Sigmoid colon (tissue), 7 donors: ENCODE data around the gene BRD4. TPM values are rescaled to one million over a fixed set of nuclear protein-coding genes. Genes with fewer than 3 reads are reported as not detected.

Source experiments
- DNase-seq: peaks from one replicate; pipeline ENCODE4 v3.0.0-alpha.2; 2019
- H3K27ac ChIP-seq, 4 donors: fragments of 200-600 bp; sonication (generic); one replicate each; pipeline ENCODE4 v1.5.1; 2016 to 2019; ENCODE audit warnings: mild to moderate bottlenecking in 1 of 4
- H3K27me3 ChIP-seq, 3 donors: fragments of 200-600 bp; sonication (generic); one replicate each; pipeline ENCODE4 v1.5.1; 2019; ENCODE audit warnings: mild to moderate bottlenecking in 1 of 3
- H3K36me3 ChIP-seq, 4 donors: fragments of 200-600 bp; sonication (generic); one replicate each; pipeline ENCODE4 v1.5.1; 2016 to 2019
- H3K4me1 ChIP-seq, 4 donors: fragments of 200-600 bp; sonication (generic); one replicate each; pipeline ENCODE4 v1.5.1; 2017 to 2019
- H3K4me3 ChIP-seq, 4 donors: fragments of 200-600 bp; sonication (generic); one replicate each; pipeline ENCODE4 v1.5.1; 2017 to 2019; ENCODE audit warnings: mild to moderate bottlenecking in 2 of 4, moderate library complexity in 1 of 4
- H3K9me3 ChIP-seq, 4 donors: fragments of 200-600 bp in 3 of 4; sonication (generic) in 3 of 4; one replicate each; pipeline versions ENCODE4 v1.5.1 to v1.6.1; 2013 to 2019
- CTCF ChIP-seq, 4 experiments: fragments of 450-650 bp in 3 of 4; fragments of 200-600 bp in 1 of 4; IDR thresholded peaks; one replicate each; pipeline ENCODE4 v1.5.1; 2016 to 2019; ENCODE audit warnings: antibody characterized with exemption in 4 of 4, mild to moderate bottlenecking in 3 of 4, moderate library complexity in 2 of 4
- EP300 ChIP-seq, 4 donors: sonication (generic); formaldehyde crosslinking; IDR thresholded peaks; one replicate each; pipeline ENCODE4 v1.6.1; 2017; ENCODE audit warnings: antibody characterized with exemption in 4 of 4
- POLR2A ChIP-seq, 2 donors: fragments of 450-650 bp; IDR thresholded peaks; one replicate each; pipeline ENCODE4 v1.6.1; 2016; ENCODE audit warnings: antibody characterized with exemption in 2 of 2, mild to moderate bottlenecking in 2 of 2, moderate library complexity in 2 of 2
- POLR2AphosphoS5 ChIP-seq, 4 donors: sonication (generic); formaldehyde crosslinking; IDR thresholded peaks; one replicate each; pipeline ENCODE4 v1.6.1; 2017; ENCODE audit warnings: antibody characterized with exemption in 4 of 4
- WGBS, 2 donors: extraction: QIAGEN DNeasy Blood & Tissue Kit; methylation state at CpG; one replicate each; pipeline ENCODE4 v1.1.7; 2013; 5-methylcytosine and 5-hydroxymethylcytosine counted together
- intact Hi-C: fragments of 100-400 bp; cut with DNase I; formaldehyde crosslinking; loops from one replicate; pipeline ENCODE4 v1.15.1; 2023
- polyA plus RNA-seq, 3 donors: library from polyadenylated mRNA; stranded (reverse); fragments of 200-250 nt; gene quantifications; one replicate each; pipeline ENCODE4 v1.2.3, GENCODE V29; 2013
- total RNA-seq, 4 donors: library from RNA; depleted of rRNA; stranded (reverse); fragments of >200 nt; gene quantifications; one replicate each; pipeline ENCODE4 v1.1.0, GENCODE V29; 2016
- donor health status: healthy with polysubstance abuse.
- donor health status: Bipolar disorder and iron deficiency.
- donor health status: healthy.

Gene BRD4
- total and polyA plus RNA-seq, 7 donors: 9.0 to 43.8 (median 20.1) TPM

- Histone ChIP-seq H3K27me3 (peaks cover 12 to 22% (median 21%) of the 10 kb centered on the region in 3 donors), H3K4me3 (no peak overlapping the region), H3K9me3 (no peaks in the 10 kb centered on the region), H3K4me1 (peaks cover 0 to 24% (median 21%) of the 10 kb centered on the region in 4 donors), H3K36me3 (peaks cover 28 to 51% (median 41%) of the 10 kb centered on the region in 4 donors), H3K27ac (no peak overlapping the region)
- TF ChIP-seq CTCF (IDR thresholded peaks at IDR 0.05): no peak
- no peak for TF ChIP-seq POLR2A (IDR thresholded peaks at IDR 0.05)
- no peak for DNase-seq
- intact Hi-C loops: no loop called here
- 85 to 88% methylated on average over 2 of the region's 2 CpGs for WGBS, 2 donors
Observed at GRCh38 chr19:15235781-15236180, 96.6 kb downstream of the BRD4 start.

- no peaks in the 10 kb centered on the region for H3K9me3 ChIP-seq
- WGBS, 2 donors: 60 to 78% methylated on average over 10 of the region's 10 CpGs
- H3K27ac ChIP-seq: no peak overlapping the region
- H3K4me1 ChIP-seq: peaks cover 0 to 23% (median 21%) of the 10 kb centered on the region in 4 donors
- H3K36me3 ChIP-seq: peaks cover 25 to 39% (median 32%) of the 10 kb centered on the region in 4 donors
- no peak for TF ChIP-seq POLR2A (IDR thresholded peaks at IDR 0.05)
- TF ChIP-seq CTCF (IDR thresholded peaks at IDR 0.05): no peak
- TF ChIP-seq EP300 (IDR thresholded peaks at IDR 0.05): no peak
- TF ChIP-seq POLR2AphosphoS5 (IDR thresholded peaks at IDR 0.05): no peak
- intact Hi-C loops: no loop called here
- H3K4me3 ChIP-seq: no peak overlapping the region
- H3K27me3 ChIP-seq: peaks cover 12 to 31% (median 28%) of the 10 kb centered on the region in 3 donors
- no peak for DNase-seq
Observed at GRCh38 chr19:15234431-15235130, 97.8 kb downstream of the BRD4 start.

- no peak overlapping the region for H3K4me3 ChIP-seq
- no peaks in the 10 kb centered on the region for H3K9me3 ChIP-seq
- intact Hi-C loops: no loop called here
- no peak overlapping the region for H3K27ac ChIP-seq
- 81 to 88% methylated on average over 10 of the region's 10 CpGs for WGBS, 2 donors
- peaks cover 12 to 31% (median 28%) of the 10 kb centered on the region in 3 donors for H3K27me3 ChIP-seq
- no peak for DNase-seq
- H3K4me1 ChIP-seq: peaks cover 0 to 23% (median 21%) of the 10 kb centered on the region in 4 donors
- H3K36me3 ChIP-seq: peaks cover under 1 to 10% (median 5%) of the 10 kb centered on the region in 4 donors
- TF ChIP-seq EP300 (IDR thresholded peaks at IDR 0.05): no peak
- TF ChIP-seq POLR2A (IDR thresholded peaks at IDR 0.05): no peak
Observed at GRCh38 chr19:15231271-15231670, 101.1 kb downstream of the BRD4 start.

GRCh38 chr19:15227261-15227660 is 105.1 kb downstream of the BRD4 start:
- no peak for DNase-seq

More at GRCh38 chr19:15227261-15227660, 105.1 kb downstream of the BRD4 start:
- TF ChIP-seq CTCF (IDR thresholded peaks at IDR 0.05) (no peak), POLR2AphosphoS5 (IDR thresholded peaks at IDR 0.05) (no peak), EP300 (IDR thresholded peaks at IDR 0.05) (no peak), POLR2A (IDR thresholded peaks at IDR 0.05) (no peak)
- intact Hi-C loops: no loop called here
- WGBS, 2 donors: 94% methylated on average over 7 of the region's 7 CpGs
- Histone ChIP-seq H3K27ac (no peak overlapping the region), H3K9me3 (no peaks in the 10 kb centered on the region), H3K4me1 (peaks cover 0 to 21% (median 18%) of the 10 kb centered on the region in 4 donors), H3K36me3 (no peaks in the 10 kb centered on the region), H3K27me3 (peaks cover 7 to 25% (median 20%) of the 10 kb centered on the region in 3 donors), H3K4me3 (no peak overlapping the region)
